HG03064 (cell line): ENCODE measurements around the gene ATXN1.
"Not testable (repeated sequence)": the region's sequence is repeated elsewhere in the genome, so short reads cannot be mapped to it uniquely, and the experiment has no call there.

Experiments used
- ATAC-seq: cut with Tn5 transposase; IDR thresholded peaks from one replicate; pipeline ENCODE4 v1.9.1; 2021; ENCODE audit warnings: low read depth; ENCODE audit not compliant: unreplicated experiment

ATXN1 gene

DNA sequence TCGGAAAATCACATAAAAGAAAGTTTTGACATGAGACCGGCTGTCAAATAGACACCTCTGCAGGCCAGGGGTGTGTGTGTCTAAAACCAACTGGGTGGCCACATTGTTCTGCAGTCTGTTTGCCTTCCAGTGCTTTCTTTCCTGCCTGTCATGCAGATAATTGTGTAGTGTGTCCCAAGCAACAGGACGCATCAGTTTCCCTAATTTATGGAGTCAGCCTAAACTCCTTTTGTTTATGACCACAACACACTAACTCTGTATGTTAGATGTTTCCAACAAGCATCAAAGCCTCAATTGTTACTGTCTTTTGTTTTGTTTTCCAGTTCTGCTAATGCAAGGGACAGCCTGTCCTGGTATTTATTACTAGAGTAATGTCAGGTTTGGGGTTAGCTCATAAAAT is 205.7 kb downstream of the ATXN1 start:
- no peak for ATAC-seq

GRCh38 chr6:16553531-16553930 is 207.7 kb downstream of the ATXN1 start:
- no peak for ATAC-seq

- no peak for ATAC-seq
Measured at GRCh38 chr6:16551466-16551865, 209.8 kb downstream of the ATXN1 start.

- no peak for ATAC-seq
Measured at GRCh38 chr6:16548121-16548520, 213.1 kb downstream of the ATXN1 start.

DNA sequence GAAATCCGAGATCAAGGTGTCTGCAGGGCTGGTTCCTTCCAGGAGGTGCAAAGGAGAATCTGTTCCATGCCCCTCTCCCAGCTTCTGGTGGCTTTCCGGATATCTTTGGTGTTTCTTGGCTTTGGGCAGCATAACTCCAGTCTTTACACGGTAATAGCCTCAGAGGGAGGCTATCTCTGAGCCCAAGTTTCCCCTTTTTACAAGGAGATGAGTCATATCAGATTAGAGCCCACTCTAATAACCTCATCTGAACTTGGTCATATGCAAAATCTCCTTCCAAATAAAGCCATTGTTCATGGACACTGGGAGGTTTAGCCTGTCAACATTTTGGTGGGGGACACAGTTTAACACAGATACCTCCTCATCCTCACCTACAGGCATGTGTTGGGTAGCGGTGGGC is 213.7 kb downstream of the ATXN1 start:
- ATAC-seq = no peak

GRCh38 chr6:16546861-16547260 is 214.4 kb downstream of the ATXN1 start:
- no peak for ATAC-seq

- ATAC-seq = no peak
Measured at GRCh38 chr6:16545382-16545781, 215.9 kb downstream of the ATXN1 start.

GRCh38 chr6:16544521-16544920 is 216.7 kb downstream of the ATXN1 start:
- no peak for ATAC-seq

- no peak for ATAC-seq
Measured at GRCh38 chr6:16544006-16544405, 217.3 kb downstream of the ATXN1 start.

- no peak for ATAC-seq
Measured at GRCh38 chr6:16543521-16543920, 217.7 kb downstream of the ATXN1 start.

- no peak for ATAC-seq
Measured at GRCh38 chr6:16542070-16542469, 219.2 kb downstream of the ATXN1 start.

GRCh38 chr6:16540804-16541752 is 220.2 kb downstream of the ATXN1 start:
- no peak for ATAC-seq

- not testable (repeated sequence) for ATAC-seq
Measured at GRCh38 chr6:16540383-16540782, 220.9 kb downstream of the ATXN1 start.

GRCh38 chr6:16539086-16539931 is 222.0 kb downstream of the ATXN1 start:
- ATAC-seq = no peak

- no peak for ATAC-seq
Measured at GRCh38 chr6:16535564-16535963, 225.7 kb downstream of the ATXN1 start.

DNA sequence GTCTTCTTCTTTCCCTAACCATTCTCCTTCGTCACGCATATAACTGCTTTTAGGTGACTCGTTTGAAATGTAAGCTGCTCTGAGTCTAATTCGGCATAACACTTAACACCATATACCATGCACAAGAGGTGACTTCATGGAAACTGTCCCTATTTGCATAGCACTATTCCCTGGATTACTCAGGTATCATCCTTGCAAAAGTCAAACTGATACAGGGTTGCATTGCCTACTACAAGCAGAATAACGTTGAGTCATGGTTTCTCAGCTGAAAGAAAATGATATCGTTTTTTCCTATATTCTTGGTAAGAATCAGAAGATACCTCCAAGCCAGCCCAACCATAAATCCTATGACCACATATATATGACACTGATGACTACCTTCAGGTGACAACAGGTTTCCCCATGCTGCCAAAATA is 227.5 kb downstream of the ATXN1 start:
- ATAC-seq = no peak

- ATAC-seq = no peak
Measured at GRCh38 chr6:16533210-16533609, 228.1 kb downstream of the ATXN1 start.

- no peak for ATAC-seq
Measured at GRCh38 chr6:16527691-16528090, 233.6 kb downstream of the ATXN1 start.

DNA sequence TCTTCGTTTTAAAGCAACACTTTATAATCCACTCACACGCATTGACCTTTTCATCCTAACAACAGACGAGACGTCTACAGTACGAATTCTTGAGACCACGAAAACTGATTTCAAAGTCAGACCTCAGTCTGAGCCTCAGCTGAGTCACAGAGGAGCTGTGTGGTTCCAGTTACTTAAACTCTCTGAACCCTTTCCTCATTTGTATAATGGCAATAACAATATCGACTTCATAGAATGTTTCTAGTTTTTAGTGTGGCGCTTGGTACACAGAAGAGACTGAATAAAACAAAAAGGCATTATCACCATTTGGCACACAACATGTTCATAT is 236.9 kb downstream of the ATXN1 start:
- ATAC-seq = no peak

DNA sequence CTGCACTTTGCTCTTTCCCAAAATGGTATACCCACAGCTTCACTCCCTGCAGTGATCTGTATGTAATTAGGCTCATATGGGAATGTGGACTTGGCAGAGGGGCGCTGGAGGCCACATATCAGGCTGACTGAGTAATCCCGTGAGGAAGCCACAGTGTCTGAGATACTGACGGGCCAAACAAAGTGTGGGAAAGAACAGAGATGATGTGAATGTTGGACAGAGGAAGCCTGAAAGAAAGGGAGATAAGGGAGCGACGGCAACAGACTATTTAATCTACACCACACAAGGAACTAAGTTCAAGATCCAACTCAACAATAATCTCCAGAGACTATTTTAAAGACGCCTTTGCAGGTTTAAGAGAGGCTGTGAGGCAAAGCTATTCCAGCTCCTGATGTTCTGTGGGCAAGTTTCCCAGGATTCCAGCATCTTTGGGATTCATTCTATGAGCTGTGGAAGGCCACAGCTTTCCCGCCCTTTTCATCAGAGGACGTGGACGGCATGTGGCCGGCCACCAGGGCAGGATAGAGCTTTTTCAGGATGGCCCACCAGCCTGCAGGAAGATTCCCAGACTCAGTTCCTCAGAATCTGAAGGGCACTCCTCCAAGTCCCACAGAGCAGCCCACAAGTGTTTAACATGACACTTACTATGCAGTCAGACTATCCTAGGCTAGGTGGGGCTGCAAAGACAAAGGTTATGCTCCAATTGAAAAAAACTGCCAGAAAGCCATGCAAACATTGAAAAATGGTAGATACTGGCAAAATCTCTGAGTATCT is 237.5 kb downstream of the ATXN1 start:
- ATAC-seq = no peak

DNA sequence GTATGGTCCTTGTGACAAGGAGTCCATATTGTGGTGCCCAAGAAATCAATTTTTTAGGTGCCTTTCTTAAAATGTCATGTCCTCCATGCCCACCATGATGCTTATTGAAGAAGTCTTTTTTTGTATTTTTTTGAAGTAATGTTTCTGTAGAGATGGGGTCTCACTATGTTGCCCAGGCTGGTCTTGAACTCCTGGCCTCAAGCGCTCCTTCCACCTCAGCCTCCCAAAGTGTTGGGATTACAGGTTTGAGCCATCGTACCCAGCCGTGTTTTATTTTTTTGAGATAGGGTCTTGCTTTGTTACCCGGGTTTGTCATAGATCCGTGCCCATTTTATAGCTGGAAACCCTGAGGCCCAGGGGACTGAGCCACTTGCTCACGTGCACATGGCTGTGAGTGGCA is 238.3 kb downstream of the ATXN1 start:
- no peak for ATAC-seq
